ENCODE results near the gene PGM2.

PGM2 gene

DNA sequence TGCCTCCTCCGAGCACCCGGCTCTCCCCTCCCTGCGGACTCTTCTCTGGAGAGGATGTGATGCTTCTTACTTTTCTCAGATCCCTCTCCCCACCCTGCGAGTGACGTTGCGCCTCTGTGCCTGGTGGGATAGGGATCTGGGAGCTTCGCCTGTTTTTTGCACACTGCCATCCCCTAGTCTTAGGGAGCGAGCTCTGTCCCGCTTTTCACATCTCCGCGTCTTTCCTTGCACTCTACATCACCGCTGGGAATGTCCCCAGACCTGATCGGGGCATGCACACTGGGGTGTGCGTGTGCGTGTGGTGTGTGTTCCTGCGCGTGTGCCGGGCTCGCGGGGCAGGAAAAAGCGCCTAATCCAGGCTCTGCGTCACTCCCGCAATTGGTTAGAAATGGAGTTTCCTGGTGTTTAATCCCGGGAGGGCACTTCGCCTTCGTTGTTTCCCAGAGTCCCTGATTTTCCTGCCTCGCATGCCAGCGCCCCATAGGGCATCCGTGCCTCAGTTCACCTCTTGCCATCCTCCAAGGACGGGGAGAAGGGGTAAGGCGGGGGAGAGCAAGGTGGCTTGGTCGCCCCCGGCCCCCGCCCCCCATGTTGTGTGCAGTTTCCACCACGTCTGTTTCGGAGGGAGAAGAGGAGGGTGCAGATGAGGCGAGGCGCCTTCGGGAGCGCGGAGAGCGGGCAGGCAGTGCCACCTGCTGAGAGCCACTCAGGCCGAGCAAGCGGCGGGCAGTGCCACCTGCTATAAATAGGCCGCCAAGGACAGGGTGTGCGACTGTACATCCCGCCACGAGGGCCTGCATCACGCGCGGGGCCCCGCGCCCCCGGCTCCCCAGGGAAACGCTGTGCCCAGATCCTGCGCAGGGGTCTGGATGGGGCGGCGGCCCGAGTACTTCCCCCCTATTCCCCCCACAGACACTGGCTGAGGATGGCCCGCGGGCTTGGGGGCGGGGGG lies 63.6 kb downstream of the PGM2 start:
- FAIRE-seq: no peak
- DNase-seq (ENCODE audit: insufficient read length, low spot score): no peak
- no peak for TF ChIP-seq CTCF (IDR thresholded peaks at IDR 0.05; ENCODE audit: insufficient read depth, missing control alignments)

- TF ChIP-seq CTCF (IDR thresholded peaks at IDR 0.05; ENCODE audit: insufficient read depth, missing control alignments): no peak
- no peak for FAIRE-seq
- no peak for DNase-seq (ENCODE audit: insufficient read length, low spot score)
Measured at GRCh38 chr4:37890801-37891259, 64.3 kb downstream of the PGM2 start, which contains the start of gene TBC1D1. Gene TBC1D1 (plus strand): TSS chr4:37891084. CDS start chr4:37902096, 11,012 bp downstream.

- no peak for TF ChIP-seq CTCF (IDR thresholded peaks at IDR 0.05; ENCODE audit: insufficient read depth, missing control alignments)
- DNase-seq (ENCODE audit: insufficient read length, low spot score): no peak
Measured at GRCh38 chr4:37891260-37892159, 65.0 kb downstream of the PGM2 start.

DNA sequence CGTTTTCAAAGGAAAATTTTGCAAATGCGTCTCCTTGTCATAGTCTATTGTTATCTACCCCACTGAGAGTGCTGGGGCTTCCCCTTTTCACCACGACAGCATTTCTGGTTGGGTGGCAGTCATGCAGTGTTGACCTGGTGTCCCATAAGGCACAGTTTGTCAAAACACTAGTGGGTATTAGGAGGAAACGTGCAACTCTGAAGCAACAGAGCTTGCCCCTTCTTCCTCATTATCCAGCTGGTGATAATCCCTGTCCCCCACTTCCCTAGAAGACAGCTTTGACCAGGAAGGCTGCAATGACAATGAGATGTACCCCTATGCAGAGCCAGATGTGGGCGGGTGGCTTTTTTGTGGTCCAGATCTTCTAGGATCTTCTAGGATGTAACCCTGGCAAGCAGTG lies 66.2 kb downstream of the PGM2 start:
- no peak for TF ChIP-seq CTCF (IDR thresholded peaks at IDR 0.05; ENCODE audit: insufficient read depth, missing control alignments)
- FAIRE-seq (no peak), DNase-seq (ENCODE audit: insufficient read length, low spot score) (no peak)

More at GRCh38 chr4:37891260-37892159, 65.0 kb downstream of the PGM2 start:
- no peak for FAIRE-seq

DNA sequence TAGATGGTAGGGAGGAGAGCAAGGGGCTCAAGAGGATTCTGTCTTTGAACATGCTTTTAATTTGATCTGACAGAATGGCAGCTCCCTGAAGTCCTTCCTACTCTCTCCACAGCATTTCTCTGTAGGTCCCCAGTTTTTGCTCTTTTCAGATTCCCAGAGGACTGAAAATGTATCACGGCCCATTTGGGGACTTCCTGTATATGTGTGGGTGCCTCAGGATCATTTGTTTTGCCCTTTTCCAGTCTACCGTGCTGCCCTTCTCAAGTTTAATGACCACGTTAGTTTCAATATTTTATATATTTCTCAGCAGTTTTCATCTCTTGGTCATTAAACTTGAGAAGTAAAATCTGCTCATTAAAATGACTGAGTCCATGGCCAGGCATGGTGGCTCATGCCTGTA lies 66.7 kb downstream of the PGM2 start:
- FAIRE-seq (no peak), DNase-seq (ENCODE audit: insufficient read length, low spot score) (no peak)
- no peak for TF ChIP-seq CTCF (IDR thresholded peaks at IDR 0.05; ENCODE audit: insufficient read depth, missing control alignments)

GRCh38 chr4:37895271-37895670 lies 68.8 kb downstream of the PGM2 start:
- TF ChIP-seq CTCF (IDR thresholded peaks at IDR 0.05; ENCODE audit: insufficient read depth, missing control alignments): no peak
- no peak for DNase-seq (ENCODE audit: insufficient read length, low spot score)
- FAIRE-seq: no peak
